HEK293T (cell line): Measurements from ENCODE around the gene DENND1B.

Source experiments
- ARNT ChIP-seq: fragments of 450-650 bp; IDR thresholded peaks from 2 replicates; pipeline ENCODE4 v1.6.1; 2017; ENCODE audit warnings: mild to moderate bottlenecking
- BHLHE40 ChIP-seq: fragments of 450-650 bp; IDR thresholded peaks from 2 replicates; pipeline ENCODE4 v1.6.1; 2016; ENCODE audit warnings: mild to moderate bottlenecking, moderate library complexity, borderline replicate concordance
- CTBP1 ChIP-seq: fragments of 450-650 bp; IDR thresholded peaks from 2 replicates; pipeline ENCODE4 v1.6.1; 2016; ENCODE audit warnings: borderline replicate concordance
- FOXM1 ChIP-seq: fragments of 450-650 bp; IDR thresholded peaks from 2 replicates; pipeline ENCODE4 v1.6.1; 2017; ENCODE audit warnings: mild to moderate bottlenecking, borderline replicate concordance
- HDGF ChIP-seq: fragments of 450-650 bp; IDR thresholded peaks from 2 replicates; pipeline ENCODE4 v1.6.1; 2017; ENCODE audit warnings: antibody characterized with exemption, borderline replicate concordance
- SP1 ChIP-seq: fragments of 450-650 bp; IDR thresholded peaks from 2 replicates; pipeline ENCODE4 v1.6.1; 2017
- SUZ12 ChIP-seq: fragments of 450-650 bp; IDR thresholded peaks from 2 replicates; pipeline ENCODE4 v1.6.1; 2016; ENCODE audit warnings: mild to moderate bottlenecking
- TF ChIP-seq, protein P1 (sequence below): fragments of 450-650 bp; IDR thresholded peaks from 2 replicates; pipeline ENCODE4 v1.6.1; 2016

DNA sequence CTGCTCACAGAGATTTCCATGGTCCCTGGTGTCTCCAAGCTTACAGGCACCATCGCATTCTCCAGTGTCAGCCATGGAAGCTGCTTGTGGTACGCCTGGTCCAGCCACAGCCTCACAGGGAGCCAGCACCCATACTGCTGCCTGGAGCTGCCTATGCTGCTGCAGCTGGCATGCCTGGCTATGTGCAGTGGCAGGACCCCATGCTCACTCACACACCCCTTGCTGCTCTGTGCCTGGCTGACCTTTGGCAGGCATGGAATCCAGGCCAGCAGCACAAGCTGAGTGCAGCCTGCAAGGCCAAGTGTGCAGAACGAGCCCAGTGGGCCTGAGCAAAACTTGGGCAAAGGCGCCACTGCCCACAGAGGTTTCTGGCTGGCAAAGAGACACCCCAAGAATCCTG lies 26.4 kb upstream of the DENND1B start:
- TF ChIP-seq FOXM1 (no peak), ARNT (no peak), SP1 (no peak), BHLHE40 (no peak), CTBP1 (no peak), HDGF (no peak), SUZ12 (no peak)
- TF ChIP-seq, protein P1, sequence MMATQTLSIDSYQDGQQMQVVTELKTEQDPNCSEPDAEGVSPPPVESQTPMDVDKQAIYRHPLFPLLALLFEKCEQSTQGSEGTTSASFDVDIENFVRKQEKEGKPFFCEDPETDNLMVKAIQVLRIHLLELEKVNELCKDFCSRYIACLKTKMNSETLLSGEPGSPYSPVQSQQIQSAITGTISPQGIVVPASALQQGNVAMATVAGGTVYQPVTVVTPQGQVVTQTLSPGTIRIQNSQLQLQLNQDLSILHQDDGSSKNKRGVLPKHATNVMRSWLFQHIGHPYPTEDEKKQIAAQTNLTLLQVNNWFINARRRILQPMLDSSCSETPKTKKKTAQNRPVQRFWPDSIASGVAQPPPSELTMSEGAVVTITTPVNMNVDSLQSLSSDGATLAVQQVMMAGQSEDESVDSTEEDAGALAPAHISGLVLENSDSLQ = no peak
